ENCODE data around the gene CCDC198.

DNA sequence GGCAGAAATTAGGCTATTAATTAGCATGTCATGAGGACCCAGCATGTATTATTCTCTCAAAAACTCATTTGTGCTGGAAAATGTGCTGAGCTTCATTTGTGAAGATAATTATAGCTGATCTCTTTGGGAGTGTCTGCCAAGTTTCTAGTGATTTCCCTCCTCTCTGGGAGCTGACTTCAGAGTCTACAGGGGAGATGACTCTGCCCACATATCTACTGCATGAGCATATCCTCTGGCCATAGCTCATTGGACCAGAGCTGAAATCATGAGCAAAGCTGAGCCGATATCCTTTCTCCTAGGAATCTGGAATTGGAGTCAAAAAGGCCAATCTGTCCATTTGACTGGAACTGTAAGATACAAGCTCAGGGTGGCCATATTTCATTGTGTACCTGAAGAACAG is 5.9 kb downstream of the CCDC198 start:
- TF ChIP-seq, protein P1, sequence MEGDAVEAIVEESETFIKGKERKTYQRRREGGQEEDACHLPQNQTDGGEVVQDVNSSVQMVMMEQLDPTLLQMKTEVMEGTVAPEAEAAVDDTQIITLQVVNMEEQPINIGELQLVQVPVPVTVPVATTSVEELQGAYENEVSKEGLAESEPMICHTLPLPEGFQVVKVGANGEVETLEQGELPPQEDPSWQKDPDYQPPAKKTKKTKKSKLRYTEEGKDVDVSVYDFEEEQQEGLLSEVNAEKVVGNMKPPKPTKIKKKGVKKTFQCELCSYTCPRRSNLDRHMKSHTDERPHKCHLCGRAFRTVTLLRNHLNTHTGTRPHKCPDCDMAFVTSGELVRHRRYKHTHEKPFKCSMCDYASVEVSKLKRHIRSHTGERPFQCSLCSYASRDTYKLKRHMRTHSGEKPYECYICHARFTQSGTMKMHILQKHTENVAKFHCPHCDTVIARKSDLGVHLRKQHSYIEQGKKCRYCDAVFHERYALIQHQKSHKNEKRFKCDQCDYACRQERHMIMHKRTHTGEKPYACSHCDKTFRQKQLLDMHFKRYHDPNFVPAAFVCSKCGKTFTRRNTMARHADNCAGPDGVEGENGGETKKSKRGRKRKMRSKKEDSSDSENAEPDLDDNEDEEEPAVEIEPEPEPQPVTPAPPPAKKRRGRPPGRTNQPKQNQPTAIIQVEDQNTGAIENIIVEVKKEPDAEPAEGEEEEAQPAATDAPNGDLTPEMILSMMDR (conservative IDR thresholded peaks at IDR 0.05), result no peak
- TF ChIP-seq EZH2 (IDR thresholded peaks at IDR 0.05; ENCODE audit: low read depth), result no peak
